Duodenal mucosa (tissue), 2 donors: ENCODE results near the gene MIA2.
"Not testable (repeated sequence)": the region's sequence is repeated elsewhere in the genome, so short reads cannot be mapped to it uniquely, and the experiment has no call there.

ENCODE experiments used
- H3K27ac ChIP-seq: one replicate; pipeline ENCODE4 v1.7.0; 2013; ENCODE audit warnings: low read depth, low read length
- H3K27me3 ChIP-seq, 2 donors: one replicate each; pipeline ENCODE4 v1.7.0; 2013; ENCODE audit warnings: low read length in 2 of 2, control low read depth in 1 of 2; ENCODE audit not compliant: insufficient read depth in 2 of 2, control insufficient read depth in 1 of 2
- H3K36me3 ChIP-seq, 2 donors: one replicate each; pipeline ENCODE4 v1.7.0; 2013; ENCODE audit warnings: low read length in 2 of 2, control low read depth in 1 of 2; ENCODE audit not compliant: insufficient read depth in 2 of 2, control insufficient read depth in 1 of 2
- H3K4me1 ChIP-seq, 2 donors: one replicate each; pipeline ENCODE4 v1.7.0; 2013; ENCODE audit warnings: low read length in 2 of 2, control low read depth in 1 of 2; ENCODE audit not compliant: insufficient read depth in 2 of 2, control insufficient read depth in 1 of 2
- H3K4me3 ChIP-seq, 2 donors: one replicate each; pipeline ENCODE4 v1.7.0; 2013; ENCODE audit warnings: low read length in 2 of 2, low read depth in 1 of 2
- H3K9ac ChIP-seq, 2 donors: one replicate each; pipeline ENCODE4 v1.7.0; 2013; ENCODE audit warnings: low read length in 2 of 2, low read depth in 1 of 2
- H3K9me3 ChIP-seq, 2 donors: one replicate each; pipeline ENCODE4 v1.7.0; 2013; ENCODE audit warnings: low read length in 2 of 2, control low read depth in 1 of 2; ENCODE audit not compliant: control insufficient read depth in 1 of 2

Gene MIA2

DNA sequence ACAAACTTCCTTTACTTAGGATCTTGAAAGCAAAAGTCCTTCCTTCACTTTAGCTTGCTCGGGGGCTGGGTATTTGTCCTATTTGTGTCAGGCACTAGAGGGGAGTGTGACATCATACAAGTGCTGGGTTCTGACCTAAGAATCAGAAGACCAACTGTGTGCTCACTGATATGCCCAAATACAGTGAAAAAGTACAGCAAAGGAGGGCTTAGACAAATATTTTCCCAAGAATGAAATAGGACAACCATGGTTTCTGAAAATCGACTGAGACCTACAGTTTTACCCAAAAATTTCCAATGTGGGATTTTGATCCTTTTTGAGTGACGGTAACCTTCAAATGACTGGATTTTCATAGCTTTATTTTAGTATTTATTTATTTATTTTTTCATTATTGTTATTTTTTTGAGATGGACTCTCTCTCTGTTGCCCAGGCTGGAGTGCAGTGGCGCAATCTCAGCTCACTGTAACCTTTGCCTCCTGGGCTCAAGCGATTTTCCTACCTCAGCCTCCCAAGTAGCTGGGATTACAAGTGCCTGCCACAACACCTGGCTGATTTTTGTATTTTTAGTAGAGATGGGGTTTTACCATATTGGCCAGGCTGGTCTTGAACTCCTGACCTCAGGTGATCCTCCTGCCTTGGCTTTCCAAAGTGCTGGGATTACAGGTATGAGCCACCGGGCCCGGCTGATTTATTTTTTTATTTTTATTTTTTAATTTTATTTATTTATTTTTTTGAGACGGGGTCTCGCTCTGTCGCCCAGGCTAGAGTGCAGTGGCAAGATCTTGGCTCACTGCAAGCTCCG, 1.8 kb upstream of the MIA2 start:
- H3K9ac ChIP-seq, H3K36me3 ChIP-seq, H3K9me3 ChIP-seq, H3K4me3 ChIP-seq, H3K27me3 ChIP-seq, H3K27ac ChIP-seq: not testable (repeated sequence)
- H3K4me1 ChIP-seq, result peaks cover 8 to 10% of the 10 kb centered on the region in 2 donors

DNA sequence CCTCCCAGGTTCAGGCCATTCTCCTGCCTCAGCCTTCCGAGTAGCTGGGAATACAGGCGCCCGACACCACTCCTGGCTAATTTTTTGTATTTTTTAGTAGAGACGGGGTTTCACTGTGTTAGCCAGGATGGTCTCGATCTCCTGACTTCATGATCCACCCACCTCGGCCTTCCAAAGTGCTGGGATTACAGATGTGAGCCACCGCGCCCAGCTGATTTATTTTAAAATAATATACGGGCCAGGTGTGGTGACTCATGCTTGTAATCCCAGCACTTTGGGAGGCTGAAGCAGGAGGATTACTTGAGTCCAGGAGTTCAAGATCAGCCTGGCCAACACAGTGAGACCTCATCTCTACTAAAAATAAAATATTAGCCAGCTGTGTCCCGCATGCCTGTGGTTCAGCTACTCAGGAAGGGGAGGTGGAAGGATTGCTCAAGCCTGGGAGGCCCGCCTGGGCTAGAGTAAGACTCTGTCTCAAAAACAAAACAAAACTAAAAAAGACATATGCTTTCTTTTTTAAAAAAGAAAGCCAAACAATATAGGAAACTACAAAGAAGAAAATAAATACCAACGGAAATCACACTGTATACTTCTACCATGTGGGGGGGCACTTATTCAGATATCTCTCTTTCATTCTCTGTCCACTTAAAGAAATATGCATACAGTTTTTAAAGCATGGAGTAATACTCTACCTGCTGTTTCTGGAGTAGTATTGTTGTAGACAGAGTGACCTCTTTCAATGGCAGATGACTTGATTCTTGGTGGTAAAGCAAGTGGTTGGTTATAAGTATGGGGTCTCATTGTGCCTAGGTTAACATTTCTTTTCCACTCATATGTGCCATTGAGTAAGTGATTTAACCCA, 930 bp upstream of the MIA2 start:
- H3K4me1 ChIP-seq, result peaks cover 8 to 10% of the 10 kb centered on the region in 2 donors
- no peak overlapping the region for H3K4me3 ChIP-seq
- H3K9ac ChIP-seq, result no peak overlapping the region
- no peaks in the 10 kb centered on the region for H3K27me3 ChIP-seq
- H3K36me3 ChIP-seq, result no peaks in the 10 kb centered on the region
- no peak overlapping the region for H3K27ac ChIP-seq
- H3K9me3 ChIP-seq, result no peaks in the 10 kb centered on the region

GRCh38 chr14:39234986-39235385, 1.3 kb downstream of the MIA2 start:
- not testable (repeated sequence) for H3K36me3 ChIP-seq, H3K27me3 ChIP-seq, H3K9ac ChIP-seq, H3K9me3 ChIP-seq, H3K4me1 ChIP-seq, H3K4me3 ChIP-seq, H3K27ac ChIP-seq

GRCh38 chr14:39235466-39235865, 1.8 kb downstream of the MIA2 start:
- H3K27me3 ChIP-seq, H3K4me1 ChIP-seq, H3K36me3 ChIP-seq, H3K27ac ChIP-seq, H3K9me3 ChIP-seq, H3K9ac ChIP-seq, H3K4me3 ChIP-seq: not testable (repeated sequence)

GRCh38 chr14:39240769-39241168, 7.1 kb downstream of the MIA2 start:
- no peaks in the 10 kb centered on the region for H3K4me1 ChIP-seq
- no peaks in the 10 kb centered on the region for H3K27me3 ChIP-seq
- no peak overlapping the region for H3K9ac ChIP-seq
- no peak overlapping the region for H3K27ac ChIP-seq
- no peaks in the 10 kb centered on the region for H3K36me3 ChIP-seq
- no peaks in the 10 kb centered on the region for H3K9me3 ChIP-seq
- H3K4me3 ChIP-seq, result no peak overlapping the region

DNA sequence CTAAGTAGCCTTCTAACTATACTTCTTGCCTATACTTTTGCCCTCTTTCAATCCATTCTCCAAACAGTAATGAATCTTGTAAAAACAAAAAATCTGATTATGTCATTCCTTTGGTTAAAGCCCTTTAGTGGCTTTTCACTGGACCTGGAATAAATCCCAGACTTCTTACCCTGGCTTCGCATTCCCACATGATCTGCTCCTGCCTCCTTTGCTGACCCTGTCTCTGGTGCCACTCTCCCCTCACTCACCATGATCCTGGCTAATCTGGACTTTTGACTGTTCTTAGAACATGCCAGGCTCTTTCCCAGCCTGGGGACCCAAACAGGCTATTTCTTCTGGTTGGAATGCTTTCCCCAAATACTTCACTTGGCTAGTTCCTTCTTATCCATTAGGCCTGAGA, 7.9 kb downstream of the MIA2 start:
- Histone ChIP-seq H3K4me3 (no peak overlapping the region), H3K4me1 (no peaks in the 10 kb centered on the region), H3K27ac (no peak overlapping the region), H3K36me3 (no peaks in the 10 kb centered on the region), H3K27me3 (no peaks in the 10 kb centered on the region), H3K9ac (no peak overlapping the region), H3K9me3 (no peaks in the 10 kb centered on the region)

GRCh38 chr14:39243831-39244230, 10.1 kb downstream of the MIA2 start:
- Histone ChIP-seq H3K4me3 (no peak overlapping the region), H3K27me3 (peaks cover 0 to 3% of the 10 kb centered on the region in 2 donors), H3K9ac (no peak overlapping the region), H3K4me1 (no peaks in the 10 kb centered on the region), H3K27ac (no peak overlapping the region), H3K36me3 (no peaks in the 10 kb centered on the region), H3K9me3 (no peaks in the 10 kb centered on the region)

DNA sequence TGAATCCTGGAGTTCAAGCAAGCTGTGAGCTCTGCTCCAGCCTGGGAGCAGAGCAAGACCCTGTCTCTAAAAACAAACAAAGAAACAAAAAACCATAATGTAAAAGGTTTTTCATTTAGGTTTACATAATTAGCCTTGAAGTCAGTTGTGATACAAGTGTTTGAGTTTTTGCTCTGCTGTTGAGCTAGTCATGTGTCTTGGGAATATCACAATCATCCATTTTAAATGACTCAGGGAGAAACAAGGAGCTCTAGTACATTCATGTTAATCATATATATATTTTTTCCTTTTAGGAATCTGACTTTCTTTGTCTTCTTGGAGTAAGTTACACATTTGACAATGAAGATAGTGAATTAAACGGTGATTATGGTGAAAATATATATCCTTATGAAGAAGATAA, 12.9 kb downstream of the MIA2 start:
- no peak overlapping the region for H3K4me3 ChIP-seq
- H3K9ac ChIP-seq, result no peak overlapping the region
- no peaks in the 10 kb centered on the region for H3K4me1 ChIP-seq
- no peak overlapping the region for H3K27ac ChIP-seq
- H3K36me3 ChIP-seq, result no peaks in the 10 kb centered on the region
- H3K27me3 ChIP-seq, result peaks cover 0 to 3% of the 10 kb centered on the region in 2 donors
- H3K9me3 ChIP-seq, result no peaks in the 10 kb centered on the region

GRCh38 chr14:39247256-39247655, 13.5 kb downstream of the MIA2 start:
- Histone ChIP-seq H3K4me1 (no peaks in the 10 kb centered on the region), H3K27me3 (peaks cover 0 to 3% of the 10 kb centered on the region in 2 donors), H3K9ac (no peak overlapping the region), H3K36me3 (no peaks in the 10 kb centered on the region), H3K9me3 (no peaks in the 10 kb centered on the region), H3K4me3 (no peak overlapping the region), H3K27ac (no peak overlapping the region)

GRCh38 chr14:39251547-39251946, 17.8 kb downstream of the MIA2 start:
- Histone ChIP-seq H3K4me1 (no peaks in the 10 kb centered on the region), H3K9me3 (no peaks in the 10 kb centered on the region), H3K36me3 (no peaks in the 10 kb centered on the region), H3K9ac (no peak overlapping the region), H3K27me3 (peaks cover 0 to 3% of the 10 kb centered on the region in 2 donors), H3K4me3 (no peak overlapping the region), H3K27ac (no peak overlapping the region)
